ENCODE data around the gene PNPO. TPM values are rescaled to one million over a fixed set of nuclear protein-coding genes. Genes with fewer than 3 reads are reported as not detected.
A peak's percentile ranks its signal among the peaks of the same experiment; 100 is the strongest.
"Not testable (repeated sequence)": the region's sequence is repeated elsewhere in the genome, so short reads cannot be mapped to it uniquely, and the experiment has no call there.

PNPO gene
- total RNA-seq, 1 experiment from 2014 or later, result 110 TPM

DNA sequence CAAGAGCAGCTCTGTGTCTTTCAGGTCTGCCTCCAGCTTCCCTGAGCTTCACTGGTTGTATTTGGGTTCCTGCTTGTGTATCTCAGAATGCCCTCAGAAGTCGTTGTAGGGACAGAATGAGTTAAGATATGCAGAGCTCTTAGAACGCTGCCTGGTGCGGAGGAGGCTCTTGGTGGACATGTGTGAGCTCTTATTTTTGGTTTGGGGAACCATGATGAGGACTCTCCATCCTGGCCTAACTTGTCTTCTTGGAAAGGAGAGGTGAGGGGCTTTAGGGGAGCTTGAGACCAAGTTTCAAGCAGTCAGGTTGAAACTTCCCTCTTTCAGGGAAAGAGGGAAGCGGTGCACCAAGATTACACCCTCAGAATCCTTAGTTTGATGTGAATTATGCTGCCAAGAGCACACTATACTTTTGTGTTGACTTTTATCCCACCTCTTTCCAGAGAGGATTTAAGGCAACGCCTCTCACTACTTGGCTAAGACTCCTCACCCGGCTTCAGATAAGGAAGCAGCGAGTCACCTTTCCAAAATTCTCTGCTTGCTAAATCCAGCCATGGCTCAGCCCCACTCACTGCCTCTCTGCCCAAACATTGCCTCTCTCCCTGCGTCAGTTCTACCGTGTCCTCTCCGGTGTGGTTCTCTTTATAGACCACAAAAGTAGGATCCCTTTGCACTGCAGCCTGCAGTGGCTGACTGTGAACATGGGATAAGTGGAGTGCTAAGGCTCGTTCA lies 42.3 kb downstream of the PNPO start:
- Histone ChIP-seq H3K27me3 (replicated peaks; ENCODE audit: control insufficient read depth, insufficient read depth, low read length) (no peaks in the 10 kb centered on the region), H3K36me3 (ENCODE audit: control insufficient read depth, insufficient read depth, low read length) (peaks cover 23% of the 10 kb centered on the region), H3K9me3 (no peaks in the 10 kb centered on the region), H3K4me1 (no peaks in the 10 kb centered on the region), H3K4me3 (ENCODE audit: low read depth, low read length) (no peak overlapping the region)
- BruUV-seq (replicated peaks), result no TSS peak
- no peak for DNase-seq
- POLR2A ChIA-PET, result interaction anchor here (1.0 kb wide), 1 partner anchor 13 kb away, joined by 3 read pairs; the partner anchor contains the start of gene CDK5RAP3
- H3K27me3 Mint-ChIP-seq (ENCODE audit: insufficient read depth, unreplicated experiment), result no peaks in the 10 kb centered on the region
- CTCF ChIA-PET, result interaction anchor here (1.4 to 1.5 kb wide), 2 partner anchors 35 to 42 kb away, joined by 5 to 6 read pairs; no protein-coding TSS in a partner anchor
- peaks cover 7% of the 10 kb centered on the region for H3K4me1 Mint-ChIP-seq (ENCODE audit: low read depth, unreplicated experiment)
- H3K9me3 Mint-ChIP-seq (ENCODE audit: unreplicated experiment), result no peaks in the 10 kb centered on the region
- no peak overlapping the region for H3K27ac Mint-ChIP-seq (ENCODE audit: unreplicated experiment)
- no peak overlapping the region for H3K4me3 Mint-ChIP-seq (ENCODE audit: unreplicated experiment)
- TF ChIP-seq, protein P1, sequence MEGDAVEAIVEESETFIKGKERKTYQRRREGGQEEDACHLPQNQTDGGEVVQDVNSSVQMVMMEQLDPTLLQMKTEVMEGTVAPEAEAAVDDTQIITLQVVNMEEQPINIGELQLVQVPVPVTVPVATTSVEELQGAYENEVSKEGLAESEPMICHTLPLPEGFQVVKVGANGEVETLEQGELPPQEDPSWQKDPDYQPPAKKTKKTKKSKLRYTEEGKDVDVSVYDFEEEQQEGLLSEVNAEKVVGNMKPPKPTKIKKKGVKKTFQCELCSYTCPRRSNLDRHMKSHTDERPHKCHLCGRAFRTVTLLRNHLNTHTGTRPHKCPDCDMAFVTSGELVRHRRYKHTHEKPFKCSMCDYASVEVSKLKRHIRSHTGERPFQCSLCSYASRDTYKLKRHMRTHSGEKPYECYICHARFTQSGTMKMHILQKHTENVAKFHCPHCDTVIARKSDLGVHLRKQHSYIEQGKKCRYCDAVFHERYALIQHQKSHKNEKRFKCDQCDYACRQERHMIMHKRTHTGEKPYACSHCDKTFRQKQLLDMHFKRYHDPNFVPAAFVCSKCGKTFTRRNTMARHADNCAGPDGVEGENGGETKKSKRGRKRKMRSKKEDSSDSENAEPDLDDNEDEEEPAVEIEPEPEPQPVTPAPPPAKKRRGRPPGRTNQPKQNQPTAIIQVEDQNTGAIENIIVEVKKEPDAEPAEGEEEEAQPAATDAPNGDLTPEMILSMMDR (IDR thresholded peaks at IDR 0.05; ENCODE audit: insufficient read depth in 1 of 2, low read depth in 1 of 2, low read length in 1 of 2, severe bottlenecking in 1 of 2, unreplicated experiment in 1 of 2), result no peak
- intact Hi-C loops (cut with micrococcal nuclease; ENCODE audit: unreplicated experiment), result loop anchor here (5.0 kb wide), 1 partner anchor 36 kb away; no protein-coding TSS in a partner anchor
- H3K36me3 Mint-ChIP-seq (ENCODE audit: insufficient read depth, unreplicated experiment), result peaks cover 41% of the 10 kb centered on the region

DNA sequence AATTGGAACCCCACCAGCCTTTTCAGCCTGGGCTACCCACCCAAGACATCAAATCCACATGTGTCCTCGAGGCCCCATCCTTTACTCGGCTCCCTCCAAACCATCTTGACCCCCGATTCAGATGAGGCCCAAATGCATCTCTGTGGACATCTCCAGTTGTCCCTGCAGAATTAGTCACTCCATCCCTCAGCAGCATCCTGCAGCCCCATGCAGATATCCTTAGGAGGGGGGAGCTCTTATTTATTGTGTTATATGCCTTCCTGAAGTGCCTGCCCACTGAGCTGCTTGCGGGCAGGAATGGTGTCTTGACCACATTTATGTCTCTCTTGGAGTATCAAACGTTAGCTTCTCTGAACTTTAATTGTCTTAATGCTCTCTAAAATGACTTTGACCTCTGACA lies 45.1 kb downstream of the PNPO start:
- Mint-ChIP-seq H3K9me3 (ENCODE audit: unreplicated experiment) (no peaks in the 10 kb centered on the region), H3K27me3 (ENCODE audit: insufficient read depth, unreplicated experiment) (no peaks in the 10 kb centered on the region), H3K4me1 (ENCODE audit: low read depth, unreplicated experiment) (peaks cover 7% of the 10 kb centered on the region), H3K27ac (ENCODE audit: unreplicated experiment) (no peak overlapping the region), H3K4me3 (ENCODE audit: unreplicated experiment) (no peak overlapping the region), H3K36me3 (ENCODE audit: insufficient read depth, unreplicated experiment) (peaks cover 22% of the 10 kb centered on the region)
- H3K4me3 ChIP-seq (ENCODE audit: low read depth, low read length), result no peak overlapping the region
- H3K27me3 ChIP-seq (replicated peaks; ENCODE audit: control insufficient read depth, insufficient read depth, low read length), result no peaks in the 10 kb centered on the region
- BruUV-seq (replicated peaks), result no TSS peak
- ChIA-PET POLR2A (interaction anchor here (1.0 kb wide), 1 partner anchor 14 kb away, joined by 3 read pairs; no protein-coding TSS in a partner anchor), CTCF (interaction anchor here (1.6 to 1.7 kb wide), 2 partner anchors 16 to 32 kb away, joined by 9 to 19 read pairs; partner anchors contain the start of gene CDK5RAP3)
- H3K4me1 ChIP-seq, result no peaks in the 10 kb centered on the region
- intact Hi-C loops (cut with micrococcal nuclease; ENCODE audit: unreplicated experiment), result no loop called here
- H3K36me3 ChIP-seq (ENCODE audit: control insufficient read depth, insufficient read depth, low read length), result peaks cover 9% of the 10 kb centered on the region; the same call in 1 of the 2 replicates
- TF ChIP-seq, protein P1 (IDR thresholded peaks at IDR 0.05; ENCODE audit: insufficient read depth in 1 of 2, low read depth in 1 of 2, low read length in 1 of 2, severe bottlenecking in 1 of 2, unreplicated experiment in 1 of 2), result no peak
- H3K9me3 ChIP-seq, result no peaks in the 10 kb centered on the region
- no peak for DNase-seq

DNA sequence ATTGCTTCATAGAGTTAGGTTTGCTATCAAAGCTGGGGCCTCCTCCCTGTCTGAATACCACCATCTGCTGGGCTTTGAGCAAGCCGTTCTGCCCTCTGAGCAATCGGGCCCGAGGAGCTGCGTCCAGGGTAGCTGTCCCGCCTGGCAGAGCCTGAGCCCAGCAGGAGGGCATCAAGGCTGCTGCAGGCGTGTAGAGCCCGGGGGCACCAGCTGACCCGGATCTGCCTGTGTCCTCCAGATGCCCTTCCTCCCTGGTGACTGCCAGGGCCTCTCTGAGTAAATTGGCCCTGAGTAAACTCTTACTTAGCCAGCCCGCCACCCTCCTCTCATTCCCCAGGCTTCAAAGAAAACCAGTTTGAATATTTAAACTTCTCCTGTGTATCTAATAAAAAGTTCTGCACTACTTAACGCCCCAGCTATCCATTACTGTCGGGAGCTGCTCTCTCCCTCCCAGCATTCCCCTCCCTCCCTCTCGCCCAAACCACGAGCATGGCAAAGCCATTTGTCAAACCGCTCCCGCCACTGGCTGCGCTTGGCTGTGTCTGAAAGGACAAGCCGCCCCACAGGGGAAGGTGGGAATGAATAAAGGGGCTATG lies 46.0 kb downstream of the PNPO start:
- no peaks in the 10 kb centered on the region for H3K27me3 Mint-ChIP-seq (ENCODE audit: insufficient read depth, unreplicated experiment)
- Histone ChIP-seq H3K9me3 (no peaks in the 10 kb centered on the region), H3K36me3 (ENCODE audit: control insufficient read depth, insufficient read depth, low read length) (peaks cover 7% of the 10 kb centered on the region; the same call in 1 of the 2 replicates), H3K4me1 (no peaks in the 10 kb centered on the region), H3K27me3 (replicated peaks; ENCODE audit: control insufficient read depth, insufficient read depth, low read length) (no peaks in the 10 kb centered on the region), H3K4me3 (ENCODE audit: low read depth, low read length) (no peak overlapping the region)
- H3K36me3 Mint-ChIP-seq (ENCODE audit: insufficient read depth, unreplicated experiment), result peaks cover 19% of the 10 kb centered on the region
- DNase-seq, result no peak
- TF ChIP-seq, protein P1 (IDR thresholded peaks at IDR 0.05; ENCODE audit: insufficient read depth in 1 of 2, low read depth in 1 of 2, low read length in 1 of 2, severe bottlenecking in 1 of 2, unreplicated experiment in 1 of 2), result peak in 1 of 2 experiments; percentile 8
- no peak overlapping the region for H3K27ac Mint-ChIP-seq (ENCODE audit: unreplicated experiment)
- H3K9me3 Mint-ChIP-seq (ENCODE audit: unreplicated experiment), result no peaks in the 10 kb centered on the region
- no peak overlapping the region for H3K4me3 Mint-ChIP-seq (ENCODE audit: unreplicated experiment)
- POLR2A ChIA-PET, result interaction anchor here (1.0 kb wide), 1 partner anchor 15 kb away, joined by 3 read pairs; no protein-coding TSS in a partner anchor
- CTCF ChIA-PET, result interaction anchor here (1.6 to 1.7 kb wide), 2 partner anchors 16 to 31 kb away, joined by 9 to 19 read pairs; partner anchors contain the start of gene CDK5RAP3
- H3K4me1 Mint-ChIP-seq (ENCODE audit: low read depth, unreplicated experiment), result peaks cover 7% of the 10 kb centered on the region
- intact Hi-C loops (cut with micrococcal nuclease; ENCODE audit: unreplicated experiment), result no loop called here
- no TSS peak for BruUV-seq (replicated peaks)

DNA sequence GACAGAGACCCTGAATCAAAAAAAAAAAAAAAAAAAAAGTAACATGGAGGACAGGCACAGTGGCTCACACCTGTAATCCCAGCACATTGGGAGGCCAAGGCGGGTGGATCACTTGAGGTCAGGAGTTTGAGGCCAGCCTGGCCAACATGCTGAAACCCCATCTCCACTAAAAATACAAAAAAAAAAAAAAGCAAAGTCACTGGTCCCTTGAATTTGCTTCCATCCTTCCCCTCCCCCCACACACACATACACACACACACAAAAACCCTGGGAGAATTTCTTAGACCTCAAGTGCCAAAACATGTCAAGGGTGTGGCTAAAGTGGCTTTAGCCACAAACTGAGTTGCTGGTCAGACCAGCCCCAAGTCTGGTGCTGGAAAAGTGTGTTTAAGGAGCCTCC lies 47.1 kb downstream of the PNPO start:
- DNase-seq; H3K27me3 Mint-ChIP-seq (ENCODE audit: insufficient read depth, unreplicated experiment); H3K27ac Mint-ChIP-seq (ENCODE audit: unreplicated experiment); CTCF ChIA-PET; H3K36me3 ChIP-seq (ENCODE audit: control insufficient read depth, insufficient read depth, low read length); BruUV-seq (replicated peaks); intact Hi-C loops (cut with micrococcal nuclease; ENCODE audit: unreplicated experiment); H3K9me3 Mint-ChIP-seq (ENCODE audit: unreplicated experiment); H3K4me1 ChIP-seq; H3K27me3 ChIP-seq (replicated peaks; ENCODE audit: control insufficient read depth, insufficient read depth, low read length); H3K9me3 ChIP-seq; H3K4me3 ChIP-seq (ENCODE audit: low read depth, low read length); H3K4me1 Mint-ChIP-seq (ENCODE audit: low read depth, unreplicated experiment); POLR2A ChIA-PET; H3K4me3 Mint-ChIP-seq (ENCODE audit: unreplicated experiment): not testable (repeated sequence)
- H3K36me3 Mint-ChIP-seq (ENCODE audit: insufficient read depth, unreplicated experiment), result peaks cover 14% of the 10 kb centered on the region

All from Caco-2 (cell line).